HG02610 (cell line): ENCODE measurements around the gene PRIMPOL.

Experiments used
- ATAC-seq: cut with Tn5 transposase; IDR thresholded peaks from one replicate; pipeline ENCODE4 v1.9.1; 2021; ENCODE audit warnings: mild to moderate bottlenecking, moderate library complexity; ENCODE audit not compliant: unreplicated experiment

PRIMPOL gene

GRCh38 chr4:184664445-184665210 is 15.1 kb downstream of the PRIMPOL start:
- no peak for ATAC-seq

- no peak for ATAC-seq
These were observed 17.1 kb downstream of the PRIMPOL start for GRCh38 chr4:184666670-184667069.

GRCh38 chr4:184668096-184668495 is 18.6 kb downstream of the PRIMPOL start:
- ATAC-seq = no peak

- ATAC-seq = no peak
These were observed 19.1 kb downstream of the PRIMPOL start for GRCh38 chr4:184668511-184669114.

- ATAC-seq = no peak
These were observed 19.7 kb downstream of the PRIMPOL start for GRCh38 chr4:184669251-184669650.

- ATAC-seq = no peak
These were observed 21.6 kb downstream of the PRIMPOL start for GRCh38 chr4:184671101-184671500.

GRCh38 chr4:184672741-184673140 is 23.2 kb downstream of the PRIMPOL start:
- ATAC-seq = no peak

GRCh38 chr4:184674011-184674410 is 24.5 kb downstream of the PRIMPOL start:
- ATAC-seq = no peak

GRCh38 chr4:184675018-184675417 is 25.5 kb downstream of the PRIMPOL start:
- ATAC-seq = no peak

GRCh38 chr4:184675821-184676492 is 26.4 kb downstream of the PRIMPOL start:
- ATAC-seq = no peak

- no peak for ATAC-seq
These were observed 31.2 kb downstream of the PRIMPOL start for GRCh38 chr4:184680698-184681097.

- no peak for ATAC-seq
These were observed 32.4 kb downstream of the PRIMPOL start for GRCh38 chr4:184681916-184682315.

GRCh38 chr4:184684491-184685189 is 35.1 kb downstream of the PRIMPOL start:
- no peak for ATAC-seq

GRCh38 chr4:184688005-184688404 is 38.5 kb downstream of the PRIMPOL start:
- ATAC-seq = no peak

- ATAC-seq = no peak
These were observed 38.9 kb downstream of the PRIMPOL start for GRCh38 chr4:184688447-184688846.

GRCh38 chr4:184689681-184690080 is 40.1 kb downstream of the PRIMPOL start:
- no peak for ATAC-seq

- ATAC-seq = no peak
These were observed 43.5 kb downstream of the PRIMPOL start for GRCh38 chr4:184693056-184693455.

GRCh38 chr4:184694412-184694956 is 44.9 kb downstream of the PRIMPOL start:
- ATAC-seq = no peak

- no peak for ATAC-seq
These were observed 45.8 kb downstream of the PRIMPOL start for GRCh38 chr4:184695178-184695896.

- no peak for ATAC-seq
These were observed 48.4 kb downstream of the PRIMPOL start for GRCh38 chr4:184697956-184698355.
